ENCODE results near the gene KLKB1. TPM values are rescaled to one million over a fixed set of nuclear protein-coding genes. Genes with fewer than 3 reads are reported as not detected.

Gene KLKB1
- total RNA-seq, 4 donors from 2014 or later = 0.98 to 3.7 (median 1.3) TPM

DNA sequence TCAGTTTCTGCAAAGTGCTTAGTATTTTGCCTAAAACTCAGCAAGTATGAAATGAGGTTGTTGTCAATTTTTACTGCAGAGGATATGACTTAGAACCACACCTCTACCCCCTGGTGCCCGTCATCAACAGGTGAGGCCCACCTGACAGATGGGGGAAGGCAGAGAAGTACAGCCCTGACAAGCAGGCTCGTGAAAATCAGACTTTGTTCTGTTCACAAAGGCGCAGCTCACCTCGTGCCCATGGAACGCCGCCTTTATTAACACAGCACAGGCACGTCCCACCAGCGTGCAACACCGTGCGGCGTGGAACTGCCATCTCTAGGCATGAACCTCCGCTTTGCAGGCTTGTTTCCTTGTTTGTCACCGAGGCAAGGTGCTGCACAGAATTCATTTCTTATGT, 22.6 kb upstream of the KLKB1 start:
- 76 to 92% methylated on average over 13 of the region's 13 CpGs for WGBS, 2 donors

GRCh38 chr4:186205156-186205555, 22.2 kb upstream of the KLKB1 start:
- no peaks in the 10 kb centered on the region for H3K27me3 ChIP-seq
- peaks cover 0 to 42% (median 0%) of the 10 kb centered on the region in 3 donors for H3K36me3 ChIP-seq
- WGBS, 2 donors = 83 to 86% methylated on average over 8 of the region's 8 CpGs
- no peak overlapping the region for H3K4me3 ChIP-seq
- DNase-seq (ENCODE audit: low spot score in 2 of 2) = no peak
- peak overlapping the region in 1 of 4 donors; percentile 83 for H3K27ac ChIP-seq
- H3K9me3 ChIP-seq = no peaks in the 10 kb centered on the region
- TF ChIP-seq, protein P1, sequence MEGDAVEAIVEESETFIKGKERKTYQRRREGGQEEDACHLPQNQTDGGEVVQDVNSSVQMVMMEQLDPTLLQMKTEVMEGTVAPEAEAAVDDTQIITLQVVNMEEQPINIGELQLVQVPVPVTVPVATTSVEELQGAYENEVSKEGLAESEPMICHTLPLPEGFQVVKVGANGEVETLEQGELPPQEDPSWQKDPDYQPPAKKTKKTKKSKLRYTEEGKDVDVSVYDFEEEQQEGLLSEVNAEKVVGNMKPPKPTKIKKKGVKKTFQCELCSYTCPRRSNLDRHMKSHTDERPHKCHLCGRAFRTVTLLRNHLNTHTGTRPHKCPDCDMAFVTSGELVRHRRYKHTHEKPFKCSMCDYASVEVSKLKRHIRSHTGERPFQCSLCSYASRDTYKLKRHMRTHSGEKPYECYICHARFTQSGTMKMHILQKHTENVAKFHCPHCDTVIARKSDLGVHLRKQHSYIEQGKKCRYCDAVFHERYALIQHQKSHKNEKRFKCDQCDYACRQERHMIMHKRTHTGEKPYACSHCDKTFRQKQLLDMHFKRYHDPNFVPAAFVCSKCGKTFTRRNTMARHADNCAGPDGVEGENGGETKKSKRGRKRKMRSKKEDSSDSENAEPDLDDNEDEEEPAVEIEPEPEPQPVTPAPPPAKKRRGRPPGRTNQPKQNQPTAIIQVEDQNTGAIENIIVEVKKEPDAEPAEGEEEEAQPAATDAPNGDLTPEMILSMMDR (IDR thresholded peaks at IDR 0.05) = no peak
- TF ChIP-seq POLR2A (IDR thresholded peaks at IDR 0.05) (no peak), EP300 (IDR thresholded peaks at IDR 0.05) (no peak)
- peaks cover 0 to 27% (median 2%) of the 10 kb centered on the region in 4 donors for H3K4me1 ChIP-seq

More for the DNA sequence above, 22.6 kb upstream of the KLKB1 start:
- Histone ChIP-seq H3K27me3 (no peaks in the 10 kb centered on the region), H3K4me3 (peak overlapping the region in 2 of 4 donors; percentile 9 to 43), H3K27ac (peak overlapping the region in 2 of 4 donors; percentile 68 to 83), H3K9me3 (no peaks in the 10 kb centered on the region), H3K36me3 (peaks cover 0 to 38% (median 0%) of the 10 kb centered on the region in 3 donors), H3K4me1 (peaks cover 0 to 28% (median 3%) of the 10 kb centered on the region in 4 donors)
- no peak for TF ChIP-seq POLR2A (IDR thresholded peaks at IDR 0.05)
- TF ChIP-seq, protein P1 (IDR thresholded peaks at IDR 0.05) = no peak
- no peak for TF ChIP-seq EP300 (IDR thresholded peaks at IDR 0.05)
- no peak for DNase-seq (ENCODE audit: low spot score in 2 of 2)

DNA sequence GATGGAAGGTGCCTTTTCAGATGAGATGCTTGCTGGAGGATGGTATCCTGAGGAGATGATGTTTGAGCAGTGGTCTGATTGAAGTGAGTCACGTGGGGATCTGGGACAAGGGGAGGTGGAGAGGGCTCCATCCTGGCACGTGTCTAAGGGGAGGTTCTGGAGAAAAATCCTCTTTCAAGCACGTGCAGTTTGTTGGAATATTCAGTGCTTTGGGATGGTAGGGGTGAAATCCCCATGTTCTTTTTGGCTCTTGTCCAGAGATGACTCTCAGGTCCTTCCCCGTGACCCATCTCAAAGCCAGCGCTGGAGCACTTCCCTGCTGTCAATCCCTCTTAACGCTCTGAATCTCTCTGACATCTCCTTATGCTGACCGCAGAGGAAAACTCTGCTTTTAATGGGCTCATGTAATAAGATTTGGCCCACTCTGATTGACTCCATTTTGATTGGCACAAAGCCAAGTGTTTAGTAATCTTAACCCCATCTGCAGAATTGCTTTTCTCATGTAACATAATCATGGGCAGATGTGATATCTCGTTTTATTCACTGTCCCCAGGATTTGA, 10.8 kb upstream of the KLKB1 start:
- peaks cover 0 to 8% (median 0%) of the 10 kb centered on the region in 4 donors for H3K4me1 ChIP-seq
- 37 to 39% methylated on average over 8 of the region's 8 CpGs for WGBS, 2 donors
- no peak for DNase-seq (ENCODE audit: low spot score in 2 of 2)
- H3K36me3 ChIP-seq = peaks cover 0 to 15% (median 0%) of the 10 kb centered on the region in 3 donors
- H3K27me3 ChIP-seq = no peaks in the 10 kb centered on the region
- H3K27ac ChIP-seq = no peak overlapping the region
- no peak overlapping the region for H3K4me3 ChIP-seq
- no peaks in the 10 kb centered on the region for H3K9me3 ChIP-seq
- no peak for TF ChIP-seq POLR2A (IDR thresholded peaks at IDR 0.05)
- TF ChIP-seq, protein P1 (IDR thresholded peaks at IDR 0.05) = no peak
- no peak for TF ChIP-seq EP300 (IDR thresholded peaks at IDR 0.05)

DNA sequence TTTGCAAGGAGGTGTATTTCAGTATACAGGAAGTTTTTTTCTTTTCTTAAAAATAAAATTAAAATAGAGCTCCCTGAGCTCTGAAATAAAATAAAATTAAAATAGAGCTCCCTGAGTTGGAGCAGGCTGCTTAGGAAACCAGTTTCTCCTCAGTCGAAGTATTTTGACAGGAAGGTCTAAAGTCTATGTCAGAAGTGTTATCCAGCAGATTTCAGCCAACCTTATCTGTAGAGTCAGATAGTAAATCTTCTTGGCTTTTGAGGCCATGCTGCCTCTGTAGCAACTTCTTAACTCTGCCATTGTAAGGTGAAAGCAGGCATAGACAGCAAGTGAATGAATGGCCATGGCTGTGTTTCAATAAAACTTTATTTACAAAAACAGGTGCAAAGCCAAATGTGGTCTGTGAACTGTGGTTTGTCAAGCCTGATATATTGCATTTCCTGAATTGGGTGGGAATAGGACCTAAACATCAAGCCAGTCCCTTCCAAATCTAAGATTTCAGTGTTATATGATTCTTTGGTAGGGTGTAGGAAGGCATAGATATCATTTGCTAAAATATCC, 9.5 kb upstream of the KLKB1 start:
- H3K4me1 ChIP-seq = peaks cover 0 to 8% (median 0%) of the 10 kb centered on the region in 4 donors
- H3K27me3 ChIP-seq = no peaks in the 10 kb centered on the region
- H3K4me3 ChIP-seq = no peak overlapping the region
- H3K27ac ChIP-seq = no peak overlapping the region
- WGBS, 2 donors = 69 to 96% methylated on average over 1 of the region's 1 CpG
- no peaks in the 10 kb centered on the region for H3K9me3 ChIP-seq
- peaks cover 0 to 3% (median 0%) of the 10 kb centered on the region in 3 donors for H3K36me3 ChIP-seq
- TF ChIP-seq POLR2A (IDR thresholded peaks at IDR 0.05) = no peak
- TF ChIP-seq, protein P1 (IDR thresholded peaks at IDR 0.05) = no peak
- no peak for TF ChIP-seq EP300 (IDR thresholded peaks at IDR 0.05)
- DNase-seq (ENCODE audit: low spot score in 2 of 2) = no peak

DNA sequence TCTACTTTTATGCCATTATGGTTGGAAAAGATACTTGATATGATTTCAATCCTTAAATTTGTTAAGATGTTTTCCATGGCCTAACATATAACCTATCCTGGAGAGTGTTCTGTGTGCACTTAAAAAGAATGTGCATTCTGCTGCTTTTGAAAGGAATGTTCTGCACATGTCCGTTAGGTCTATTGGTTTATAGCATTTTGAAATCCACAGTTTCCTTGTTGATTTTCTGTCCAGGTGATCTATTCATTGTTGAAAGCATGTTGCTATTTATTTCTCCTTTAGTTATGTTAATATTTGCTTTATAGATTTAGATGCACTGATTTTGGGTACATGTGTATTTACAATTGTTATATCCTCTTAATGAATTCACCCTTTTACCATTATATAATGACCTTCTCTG, 5.7 kb upstream of the KLKB1 start:
- WGBS, 2 donors = 77 to 89% methylated on average over 1 of the region's 1 CpG

More for the DNA sequence above, 5.7 kb upstream of the KLKB1 start:
- TF ChIP-seq, protein P1 (IDR thresholded peaks at IDR 0.05) = no peak
- TF ChIP-seq EP300 (IDR thresholded peaks at IDR 0.05) (no peak), POLR2A (IDR thresholded peaks at IDR 0.05) (no peak)
- Histone ChIP-seq H3K27me3 (no peaks in the 10 kb centered on the region), H3K9me3 (peaks cover 0 to 28% (median 3%) of the 10 kb centered on the region in 4 donors), H3K4me1 (peaks cover 0 to 6% (median 0%) of the 10 kb centered on the region in 4 donors), H3K27ac (no peak overlapping the region), H3K36me3 (peaks cover 0 to 18% (median 0%) of the 10 kb centered on the region in 3 donors), H3K4me3 (no peak overlapping the region)
- DNase-seq (ENCODE audit: low spot score in 2 of 2) = no peak

Data from tibial nerve (tissue), 4 donors.